Putamen (tissue), 1 donor: Measurements from ENCODE around the gene SPRED3.
A peak's percentile ranks its signal among the peaks of the same experiment; 100 is the strongest.

Experiments used
- DNase-seq: peaks from one replicate; pipeline ENCODE4 v3.0.0-alpha.2; 2016; ENCODE audit warnings: low spot score

SPRED3 gene

GRCh38 chr19:38373907-38374331 lies 14.6 kb upstream of the SPRED3 start:
- no peak for DNase-seq

GRCh38 chr19:38374332-38375097 lies 14.0 kb upstream of the SPRED3 start, which contains the start of gene PSMD8:
Gene PSMD8 (plus strand): TSS chr19:38374571. CDS start chr19:38374602, 31 bp downstream.
- DNase-seq, result peak; percentile 100

- no peak for DNase-seq
Measured at GRCh38 chr19:38375098-38375493, 13.4 kb upstream of the SPRED3 start.

- no peak for DNase-seq
Measured at GRCh38 chr19:38375748-38376147, 12.7 kb upstream of the SPRED3 start.

- no peak for DNase-seq
Measured at GRCh38 chr19:38376576-38376975, 11.9 kb upstream of the SPRED3 start.

GRCh38 chr19:38377052-38377451 lies 11.4 kb upstream of the SPRED3 start:
- no peak for DNase-seq

GRCh38 chr19:38378866-38379265 lies 9.6 kb upstream of the SPRED3 start:
- no peak for DNase-seq

GRCh38 chr19:38381138-38381537 lies 7.4 kb upstream of the SPRED3 start:
- DNase-seq, result no peak

GRCh38 chr19:38383184-38383583 lies 5.3 kb upstream of the SPRED3 start:
- DNase-seq, result no peak

- no peak for DNase-seq
Measured at GRCh38 chr19:38383743-38384142, 4.8 kb upstream of the SPRED3 start.

- DNase-seq, result no peak
Measured at GRCh38 chr19:38384209-38385027, 4.1 kb upstream of the SPRED3 start.

- no peak for DNase-seq
Measured at GRCh38 chr19:38385057-38385803, 3.3 kb upstream of the SPRED3 start.

GRCh38 chr19:38385804-38386257 lies 2.7 kb upstream of the SPRED3 start:
- DNase-seq, result no peak

GRCh38 chr19:38386300-38386970 lies 2.1 kb upstream of the SPRED3 start:
- no peak for DNase-seq

GRCh38 chr19:38386971-38387549 lies 1.4 kb upstream of the SPRED3 start:
- no peak for DNase-seq

- peak; percentile 81 for DNase-seq
Measured at GRCh38 chr19:38387550-38388348, 748 bp upstream of the SPRED3 start, which contains the start of gene GGN. Gene GGN (minus strand): TSS chr19:38388034. CDS start chr19:38387261, 773 bp downstream.

GRCh38 chr19:38389101-38389925 lies 816 bp downstream of the SPRED3 start:
- no peak for DNase-seq

- no peak for DNase-seq
Measured at GRCh38 chr19:38389957-38390924, 1.7 kb downstream of the SPRED3 start.
